Lower lobe of right lung (tissue), 2 donors: ENCODE data around the gene GPA33. TPM values are rescaled to one million over a fixed set of nuclear protein-coding genes. Genes with fewer than 3 reads are reported as not detected.

Experiments used
- ATAC-seq, 2 donors: fragments of 200-7000 bp; cut with Tn5 transposase; one replicate each; pipeline ENCODE4 v1.9.1; 2020 to 2022; ENCODE audit warnings: mild to moderate bottlenecking in 2 of 2, moderate library complexity in 2 of 2
- DNase-seq: peaks from one replicate; pipeline ENCODE4 v3.0.0-alpha.2; 2020
- H3K27ac ChIP-seq: fragments of 200-600 bp; one replicate; pipeline ENCODE4 v1.8.0; 2022
- H3K27me3 ChIP-seq: fragments of 200-600 bp; one replicate; pipeline ENCODE4 v1.8.0; 2022; ENCODE audit warnings: low read depth
- H3K36me3 ChIP-seq: fragments of 200-600 bp; one replicate; pipeline ENCODE4 v1.8.0; 2022; ENCODE audit warnings: mild to moderate bottlenecking
- H3K4me1 ChIP-seq: fragments of 200-600 bp; one replicate; pipeline ENCODE4 v1.8.0; 2022
- H3K4me3 ChIP-seq: fragments of 200-600 bp; one replicate; pipeline ENCODE4 v1.8.0; 2022; ENCODE audit warnings: mild to moderate bottlenecking
- H3K9me3 ChIP-seq: fragments of 200-600 bp; one replicate; pipeline ENCODE4 v1.8.0; 2022
- CTCF ChIP-seq: fragments of 200-600 bp; IDR thresholded peaks from one replicate; pipeline ENCODE4 v1.8.0; 2022; ENCODE audit warnings: antibody characterized with exemption, mild to moderate bottlenecking
- intact Hi-C: fragments of 100-400 bp; cut with DNase I; formaldehyde crosslinking; loops from one replicate; pipeline ENCODE4 v1.11.0; 2022
- total RNA-seq: library from RNA; stranded (reverse); fragmentation: NEBNext Ultra II Directional; extraction: Animal tissue kit (Norgen Biotek cat#: 25700); gene quantifications from one replicate; pipeline ENCODE4 v1.2.1, GENCODE V29; 2021
- donor health status: DM: no; HTN: yes; CAD: no; lungs with severe emphysema.

The GPA33 gene
- total RNA-seq, 1 donor from 2014 or later, result 3.6 TPM

DNA sequence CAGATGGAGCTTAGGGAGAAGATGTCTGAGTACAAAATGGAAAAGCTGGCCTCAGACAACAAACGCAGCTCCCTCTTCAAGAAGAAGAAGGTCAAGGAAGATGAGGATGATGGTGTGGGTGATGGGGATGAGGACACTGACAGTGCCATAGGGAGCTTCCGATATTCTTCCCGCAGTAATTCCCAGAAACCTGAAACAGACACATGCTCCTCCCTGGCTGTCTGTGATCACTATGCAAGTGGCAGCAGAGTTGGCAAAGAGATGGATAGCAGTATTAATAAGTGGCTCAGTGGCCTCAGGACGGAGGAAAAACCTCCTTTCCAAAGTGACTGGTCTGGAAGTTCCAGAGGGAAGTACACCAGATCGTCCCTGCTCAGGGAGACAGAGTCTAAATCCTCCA lies 37.5 kb upstream of the GPA33 start:
- Histone ChIP-seq H3K36me3 (no peaks in the 10 kb centered on the region), H3K4me3 (no peak overlapping the region), H3K27me3 (peaks cover 7% of the 10 kb centered on the region), H3K4me1 (no peaks in the 10 kb centered on the region), H3K9me3 (no peaks in the 10 kb centered on the region), H3K27ac (no peak overlapping the region)
- ATAC-seq (no peak), DNase-seq (no peak)
- no peak for TF ChIP-seq CTCF
- intact Hi-C loops, result no loop called here

GRCh38 chr1:167127236-167127635 lies 37.1 kb upstream of the GPA33 start:
- no peaks in the 10 kb centered on the region for H3K4me1 ChIP-seq
- H3K9me3 ChIP-seq, result no peaks in the 10 kb centered on the region
- intact Hi-C loops, result no loop called here
- no peak overlapping the region for H3K27ac ChIP-seq
- no peak for TF ChIP-seq CTCF
- ATAC-seq (no peak), DNase-seq (no peak)
- no peak overlapping the region for H3K4me3 ChIP-seq
- H3K36me3 ChIP-seq, result no peaks in the 10 kb centered on the region
- peaks cover 7% of the 10 kb centered on the region for H3K27me3 ChIP-seq

- H3K9me3 ChIP-seq, result no peaks in the 10 kb centered on the region
- peaks cover 2% of the 10 kb centered on the region for H3K4me1 ChIP-seq
- no peak for TF ChIP-seq CTCF
- no peak for DNase-seq
- no peak for ATAC-seq
- no peaks in the 10 kb centered on the region for H3K36me3 ChIP-seq
- intact Hi-C loops, result no loop called here
- no peak overlapping the region for H3K4me3 ChIP-seq
- H3K27me3 ChIP-seq, result peaks cover 7% of the 10 kb centered on the region
- no peak overlapping the region for H3K27ac ChIP-seq
Observed at GRCh38 chr1:167126811-167127210, 36.6 kb upstream of the GPA33 start.

- H3K36me3 ChIP-seq, result no peaks in the 10 kb centered on the region
- H3K9me3 ChIP-seq, result no peaks in the 10 kb centered on the region
- ATAC-seq, result no peak
- no peak overlapping the region for H3K27ac ChIP-seq
- H3K4me1 ChIP-seq, result peaks cover 7% of the 10 kb centered on the region
- H3K4me3 ChIP-seq, result no peak overlapping the region
- H3K27me3 ChIP-seq, result peaks cover 7% of the 10 kb centered on the region
- TF ChIP-seq CTCF, result no peak
- no peak for DNase-seq
- intact Hi-C loops, result no loop called here
Observed at GRCh38 chr1:167126317-167126716, 36.1 kb upstream of the GPA33 start.

DNA sequence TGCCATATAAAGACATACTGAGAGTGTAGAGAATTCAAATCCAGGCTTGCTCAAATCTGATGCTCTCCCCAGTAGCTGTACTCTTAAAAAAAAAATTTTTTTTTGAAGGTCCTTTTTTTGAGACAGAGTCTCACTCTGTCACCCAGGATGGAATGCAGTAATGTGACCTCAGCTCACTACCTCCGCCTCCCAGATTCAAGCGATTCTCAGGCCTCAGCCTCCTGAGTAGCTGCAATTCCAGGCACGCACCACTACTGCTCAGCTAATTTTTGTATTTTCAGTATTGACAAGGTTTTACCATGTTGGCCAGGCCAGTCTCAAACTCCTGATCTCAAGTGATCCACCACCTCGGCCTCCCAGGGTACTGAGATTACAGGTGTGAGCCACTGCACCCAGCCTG lies 32.4 kb upstream of the GPA33 start:
- no peak for DNase-seq
- Histone ChIP-seq H3K36me3 (no peaks in the 10 kb centered on the region), H3K27me3 (peaks cover 7% of the 10 kb centered on the region), H3K9me3 (no peaks in the 10 kb centered on the region), H3K4me1 (peaks cover 12% of the 10 kb centered on the region), H3K4me3 (no peak overlapping the region), H3K27ac (no peak overlapping the region)
- no peak for ATAC-seq
- intact Hi-C loops, result no loop called here
- no peak for TF ChIP-seq CTCF

DNA sequence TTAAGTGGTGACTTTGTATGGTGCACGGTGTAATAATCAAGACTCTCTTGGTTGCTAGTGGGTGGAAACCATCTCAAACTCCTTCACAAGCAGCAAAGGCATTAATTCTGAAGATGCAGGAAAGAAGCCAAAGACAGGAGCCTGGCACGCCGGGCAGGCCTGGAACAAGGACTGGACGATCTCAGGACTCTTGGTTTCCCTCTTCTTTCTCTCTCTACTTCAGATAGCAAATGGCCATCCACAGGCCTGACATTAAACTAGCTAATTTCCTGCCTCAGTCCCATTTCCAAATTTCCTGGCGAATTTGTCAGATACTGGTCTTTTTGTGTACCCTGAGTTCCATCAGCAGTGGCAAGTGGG lies 31.9 kb upstream of the GPA33 start:
- Histone ChIP-seq H3K36me3 (no peaks in the 10 kb centered on the region), H3K4me1 (peaks cover 12% of the 10 kb centered on the region), H3K27ac (no peak overlapping the region), H3K4me3 (no peak overlapping the region), H3K27me3 (peaks cover 7% of the 10 kb centered on the region), H3K9me3 (no peaks in the 10 kb centered on the region)
- intact Hi-C loops, result no loop called here
- no peak for ATAC-seq
- no peak for DNase-seq
- no peak for TF ChIP-seq CTCF
